ENCODE results near the gene PPM1L.

The PPM1L gene

DNA sequence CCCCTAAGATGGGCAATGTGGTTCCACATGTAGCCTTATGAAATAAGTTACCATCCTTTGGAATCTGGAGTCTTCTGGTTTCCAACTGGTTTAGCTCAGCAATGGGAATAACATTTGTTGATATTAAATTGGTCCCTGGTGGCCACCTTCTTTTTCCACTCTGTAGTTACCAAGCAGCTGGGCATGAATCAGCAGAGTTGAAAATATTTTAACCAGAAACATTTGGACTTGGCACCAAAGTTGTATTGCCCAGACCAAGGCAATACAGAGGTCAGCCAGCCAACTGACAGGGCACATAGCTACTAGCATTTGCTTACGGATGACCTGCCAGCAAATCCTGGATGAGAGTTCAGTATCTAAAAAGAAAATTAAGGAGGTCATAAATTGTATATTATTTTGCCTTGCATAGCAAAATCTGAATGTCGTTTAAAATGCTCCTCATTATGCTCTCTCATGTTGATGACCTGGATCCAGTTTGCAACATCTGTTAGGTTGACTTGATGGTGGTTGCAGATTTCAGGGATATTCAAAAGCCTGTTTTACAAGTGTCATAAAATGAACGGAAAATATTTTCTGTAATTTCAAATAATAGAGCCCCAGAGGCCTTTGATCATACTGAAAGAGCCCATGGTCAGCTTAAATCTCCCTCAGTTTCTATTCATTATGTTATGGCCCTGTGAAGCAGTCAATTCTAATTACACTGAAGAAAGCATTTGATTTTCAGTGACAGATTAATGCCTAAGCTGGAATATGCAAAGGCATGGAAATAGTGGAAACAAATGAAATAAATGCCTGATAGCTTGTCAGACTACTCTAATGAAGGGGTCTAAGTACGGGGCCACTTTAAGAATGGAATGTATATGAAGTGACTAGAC is 54.6 kb downstream of the PPM1L start:
- peak; percentile 52 for DNase-seq

DNA sequence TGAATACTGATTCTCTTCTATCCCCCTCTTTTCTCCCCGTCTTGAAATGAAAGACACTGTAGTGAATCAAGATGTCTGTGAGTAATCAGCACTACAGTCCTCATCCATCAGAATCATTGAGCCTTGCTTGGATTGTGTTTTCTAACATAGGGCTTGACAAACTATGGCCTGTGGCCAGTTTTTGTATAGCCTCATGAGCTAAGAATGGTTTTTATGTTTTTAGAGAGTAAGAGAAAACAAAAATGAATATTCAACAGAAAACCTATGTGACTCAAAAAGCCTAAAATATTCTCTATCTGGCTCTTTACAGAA is 55.2 kb downstream of the PPM1L start:
- DNase-seq, result no peak

DNA sequence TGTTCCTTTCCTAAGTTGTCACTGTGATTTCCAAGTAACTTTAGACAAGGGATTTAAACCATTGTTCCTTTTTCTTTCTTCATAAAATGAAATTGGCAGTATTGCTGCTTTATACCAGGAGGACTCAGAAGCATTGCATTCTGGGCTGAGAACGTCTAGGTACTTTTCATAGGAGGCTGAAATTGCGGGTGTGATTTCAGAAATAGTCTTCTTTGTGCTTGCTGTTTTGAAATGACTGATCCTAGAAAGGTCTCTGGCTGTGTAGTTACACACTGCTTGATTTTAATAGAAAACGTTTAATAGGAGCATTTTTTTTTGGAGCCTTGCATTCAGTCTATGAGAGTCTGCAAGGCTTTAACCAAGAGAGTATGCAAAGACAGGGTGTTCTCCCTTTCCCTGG is 56.3 kb downstream of the PPM1L start:
- DNase-seq, result no peak

DNA sequence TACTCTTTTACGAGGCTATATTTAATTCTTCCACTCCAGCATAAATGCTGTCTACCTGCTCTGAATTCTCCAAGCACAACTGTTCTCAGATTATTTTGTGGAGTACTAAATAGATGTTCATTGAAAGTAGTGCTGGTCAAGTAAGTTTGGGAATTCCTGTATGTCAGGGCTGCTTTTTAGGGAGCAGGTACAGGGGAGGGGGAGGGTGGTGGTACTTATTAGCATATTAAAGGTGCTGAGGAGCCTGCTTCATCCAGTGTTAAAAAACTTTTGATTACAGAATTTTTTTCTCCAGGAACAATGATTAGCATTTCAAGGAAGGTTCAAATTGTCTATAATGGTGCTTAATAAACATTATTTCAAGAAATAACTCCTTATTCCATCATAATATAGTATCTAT is 59.2 kb downstream of the PPM1L start:
- DNase-seq, result no peak

DNA sequence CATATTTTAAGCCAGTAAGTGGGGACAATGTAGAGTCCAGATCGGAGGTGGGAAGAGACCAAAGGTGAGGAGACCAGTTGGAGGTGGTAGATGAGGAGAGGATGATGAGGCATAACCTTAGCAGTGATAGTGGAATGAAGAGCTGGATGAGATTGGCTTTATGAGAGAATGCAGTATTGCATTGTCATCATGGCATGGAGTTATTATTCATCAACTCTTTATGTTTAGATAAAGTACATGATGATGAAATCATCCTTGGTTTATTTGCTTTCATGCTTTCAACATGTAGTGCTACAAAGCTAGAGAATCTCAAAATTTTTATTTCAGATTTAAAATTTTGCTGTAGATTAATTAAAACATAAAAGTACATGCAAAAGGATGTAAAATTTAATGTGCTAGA is 64.0 kb downstream of the PPM1L start:
- DNase-seq, result no peak

DNA sequence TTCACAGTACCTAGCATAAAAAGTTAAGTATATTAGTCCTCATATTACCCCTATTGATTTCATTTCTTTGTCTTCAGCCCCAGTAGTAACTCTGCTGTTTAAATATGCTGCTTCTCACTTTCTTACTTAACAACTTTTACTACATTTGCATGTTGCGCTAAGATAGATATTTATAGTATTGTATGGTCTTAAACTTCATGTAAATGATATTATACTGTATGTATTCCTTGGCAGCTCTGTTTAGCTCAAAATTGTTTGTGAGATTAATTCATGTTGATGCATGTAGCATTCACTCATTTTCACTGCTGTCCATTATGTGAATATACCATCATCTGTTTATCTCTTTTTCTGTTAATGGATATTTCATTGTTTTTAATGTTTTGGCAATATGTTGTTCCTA is 64.4 kb downstream of the PPM1L start:
- no peak for DNase-seq

DNA sequence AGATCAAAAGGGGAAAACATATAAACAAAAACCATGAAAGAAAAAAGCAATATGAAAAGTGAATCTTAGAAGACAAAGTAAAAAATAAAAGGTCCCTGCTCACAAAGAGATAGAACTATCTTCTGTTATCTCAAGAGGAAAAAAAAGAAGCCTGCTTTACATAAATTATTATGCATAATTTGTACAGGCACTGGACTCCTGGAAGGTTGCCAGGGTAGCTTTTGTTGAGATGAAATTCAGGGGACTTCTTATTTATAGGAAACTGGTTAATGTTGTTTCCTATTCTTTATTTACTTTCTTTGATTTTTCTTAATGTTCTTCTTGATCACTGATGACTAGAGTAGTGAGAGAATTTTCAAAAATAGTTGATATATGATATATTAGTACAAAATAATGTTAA is 66.9 kb downstream of the PPM1L start:
- DNase-seq, result no peak

DNA sequence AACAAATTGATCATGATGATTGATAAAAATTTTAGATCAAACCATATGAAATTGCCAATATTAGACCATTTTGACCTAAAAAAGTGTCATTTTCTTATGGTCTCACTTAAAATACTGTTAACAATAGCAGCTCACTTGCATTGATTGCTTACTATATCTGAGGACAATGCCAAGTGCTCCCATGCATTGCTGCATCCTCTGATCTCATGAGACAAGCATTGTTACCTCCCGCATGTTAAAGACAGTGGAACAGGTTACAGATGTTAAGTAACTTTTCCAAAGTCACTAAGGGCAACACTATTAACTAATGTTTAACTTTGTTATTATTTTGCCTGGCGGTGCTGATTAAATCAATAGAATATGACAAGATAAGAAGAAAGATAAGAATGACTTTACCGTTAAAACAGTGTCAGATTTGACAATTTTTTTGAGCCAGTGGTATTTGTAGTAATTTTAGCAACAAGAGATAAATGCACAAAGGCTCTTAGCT is 69.3 kb downstream of the PPM1L start:
- DNase-seq, result no peak

DNA sequence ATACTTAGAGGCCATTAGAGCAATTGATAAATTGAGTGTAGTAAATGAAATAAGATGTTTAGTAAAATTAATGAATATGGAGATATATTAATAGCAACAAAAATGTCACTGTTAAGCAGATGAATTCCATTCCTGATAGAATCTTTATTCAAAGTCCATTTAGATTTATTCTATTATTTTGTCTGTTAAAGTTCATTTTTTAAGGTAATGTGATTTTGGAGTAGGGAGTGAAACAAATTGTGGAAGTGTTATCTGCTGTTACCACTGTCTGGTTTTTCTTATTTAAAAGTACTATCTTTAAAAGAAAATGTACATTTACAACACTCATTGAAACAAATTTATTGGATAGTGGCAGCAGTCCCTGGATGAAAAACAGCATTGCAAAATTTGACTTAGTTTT is 70.4 kb downstream of the PPM1L start:
- DNase-seq, result no peak

DNA sequence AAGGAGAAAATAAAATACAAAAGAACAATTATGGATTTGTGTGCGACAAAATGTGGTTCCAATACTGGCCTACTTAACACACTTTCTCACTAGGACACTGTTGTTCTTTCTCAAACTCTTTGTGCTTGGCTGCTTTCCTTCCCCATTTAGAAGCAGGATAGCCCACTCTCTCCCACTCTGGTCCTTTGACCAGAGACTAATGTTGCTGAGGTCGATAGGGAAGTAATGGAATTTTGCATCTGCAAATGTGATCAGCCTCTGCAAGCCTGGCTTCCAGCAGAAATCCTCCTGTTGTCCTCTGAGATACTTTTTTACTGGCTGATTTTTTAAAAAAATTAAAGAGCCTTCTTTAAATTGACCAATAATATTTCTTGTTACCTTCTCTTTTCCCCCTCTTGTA is 71.0 kb downstream of the PPM1L start:
- no peak for DNase-seq

DNA sequence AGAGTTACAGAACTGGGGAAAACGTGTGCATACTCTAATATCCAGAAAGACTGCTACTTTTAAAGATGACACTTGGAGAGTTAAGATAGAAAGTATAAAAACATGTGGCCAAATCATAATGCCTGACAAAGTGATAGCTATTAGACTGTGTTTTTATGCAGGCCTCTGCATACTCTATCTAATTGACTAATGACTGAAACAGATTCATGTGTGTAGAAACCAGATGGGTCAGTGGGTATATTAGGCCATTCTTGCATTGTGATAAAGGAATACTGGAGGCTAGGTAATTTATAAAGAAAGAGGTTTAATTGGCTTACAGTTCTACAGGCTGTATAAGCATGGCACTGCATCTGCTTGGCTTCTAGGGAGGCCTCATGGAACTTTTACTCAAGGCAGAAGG is 71.5 kb downstream of the PPM1L start:
- no peak for DNase-seq

DNA sequence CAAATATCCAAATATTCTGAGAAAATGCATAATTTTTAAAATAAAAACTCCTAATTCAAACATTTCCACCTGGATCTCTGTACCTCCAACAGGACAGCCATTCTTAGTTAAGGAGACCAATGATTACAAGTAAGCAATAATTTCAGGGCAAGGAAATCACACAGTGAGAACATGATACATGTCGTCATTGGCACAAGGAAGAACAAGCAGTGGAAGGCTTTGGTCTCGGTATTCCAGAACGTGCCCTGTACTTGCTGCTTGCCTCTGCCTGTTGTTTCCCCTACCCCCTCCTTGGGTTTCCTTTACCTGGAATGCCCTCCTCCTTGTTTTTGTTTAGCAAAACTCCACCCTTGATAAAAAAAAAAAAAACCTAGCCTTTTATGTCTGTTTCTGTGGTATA is 72.8 kb downstream of the PPM1L start:
- no peak for DNase-seq

DNA sequence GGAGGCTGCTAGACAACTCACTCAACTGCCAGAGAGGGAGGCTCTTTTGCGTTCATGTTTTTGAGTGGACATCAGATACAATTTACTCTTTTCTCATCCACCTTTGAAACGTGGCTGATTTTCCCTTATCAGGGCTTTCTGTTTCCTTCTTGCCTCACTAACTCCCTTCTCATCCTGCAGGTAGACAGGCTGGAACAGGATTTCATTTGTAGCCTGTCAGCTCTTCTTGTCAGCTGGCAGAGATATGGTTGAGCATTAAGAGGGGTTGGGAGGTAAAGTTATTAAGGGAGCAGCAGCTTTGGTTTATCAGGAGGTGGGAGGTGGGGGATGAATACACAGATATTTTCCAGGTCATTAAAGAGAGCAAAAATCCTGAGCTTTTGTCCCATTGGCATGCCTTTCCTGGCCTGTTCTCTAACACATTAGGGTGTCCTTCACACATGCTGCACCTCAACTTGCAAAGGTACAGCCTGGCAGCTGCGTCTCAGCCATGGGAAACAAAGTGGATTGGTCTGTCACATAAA is 73.5 kb downstream of the PPM1L start:
- no peak for DNase-seq

DNA sequence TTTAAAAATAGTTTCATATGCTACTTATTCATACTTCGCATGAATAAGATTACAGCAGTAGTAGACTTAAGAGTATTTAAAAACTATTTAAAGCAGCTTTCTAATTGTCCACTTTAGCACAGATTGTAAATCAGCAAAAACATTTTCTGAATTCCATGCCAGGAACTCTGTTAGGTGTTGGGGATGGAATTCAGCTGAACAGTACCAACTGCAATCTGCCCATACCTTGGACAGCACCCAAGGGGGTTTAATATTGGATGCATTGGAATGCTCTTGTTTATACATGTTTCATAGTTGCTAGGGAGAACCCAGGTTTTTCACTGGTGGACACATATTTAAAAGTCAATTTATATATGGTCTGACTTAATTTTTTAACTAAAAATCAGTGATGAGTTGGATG is 74.8 kb downstream of the PPM1L start:
- DNase-seq, result no peak

DNA sequence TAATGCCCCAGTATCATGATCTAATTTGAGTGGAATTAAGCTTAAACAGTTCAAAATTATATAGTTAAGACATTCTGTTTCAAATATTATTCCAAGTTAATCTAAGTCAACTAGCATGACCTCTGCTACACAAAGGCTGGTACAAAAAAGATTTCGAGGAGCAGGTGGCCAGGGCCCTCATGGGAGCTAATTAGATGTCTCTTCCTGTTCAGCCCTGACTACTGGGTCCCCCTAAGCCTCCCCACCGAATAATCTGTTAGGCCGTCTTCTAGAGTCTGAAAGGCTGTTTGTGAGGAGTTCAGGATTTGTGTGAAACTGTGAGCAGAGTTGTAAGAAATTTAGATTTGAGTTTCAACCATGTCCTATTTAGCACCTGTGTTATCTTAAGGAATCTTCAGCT is 75.4 kb downstream of the PPM1L start:
- DNase-seq, result no peak

DNA sequence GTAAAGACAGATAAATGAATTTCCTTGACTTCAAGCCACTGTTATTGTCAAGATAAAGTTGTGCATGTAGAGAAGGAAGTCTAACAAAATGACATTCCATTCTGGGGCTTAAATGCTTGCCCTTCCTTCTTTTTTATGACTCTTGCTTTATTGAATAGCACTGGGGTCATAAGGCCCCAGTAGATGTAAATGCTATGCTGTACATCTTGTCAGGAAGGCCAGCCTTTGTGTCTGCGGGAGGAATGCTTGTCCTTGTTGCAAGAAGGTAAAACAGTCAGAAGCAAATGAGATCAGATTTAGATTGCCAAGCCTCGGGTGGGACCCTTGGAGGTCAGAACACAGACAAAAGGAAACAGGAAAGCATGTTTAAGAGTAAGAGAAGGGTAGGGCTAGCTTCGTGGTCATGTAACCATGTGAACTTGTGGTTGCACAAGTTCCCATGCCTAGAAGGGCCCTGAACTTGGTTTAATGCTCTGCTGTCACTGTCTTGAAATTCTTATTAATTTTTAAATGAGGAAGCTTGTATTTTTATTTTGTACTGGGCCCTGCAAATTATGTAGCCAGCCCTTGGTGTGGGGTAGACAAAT is 81.5 kb downstream of the PPM1L start:
- no peak for DNase-seq

DNA sequence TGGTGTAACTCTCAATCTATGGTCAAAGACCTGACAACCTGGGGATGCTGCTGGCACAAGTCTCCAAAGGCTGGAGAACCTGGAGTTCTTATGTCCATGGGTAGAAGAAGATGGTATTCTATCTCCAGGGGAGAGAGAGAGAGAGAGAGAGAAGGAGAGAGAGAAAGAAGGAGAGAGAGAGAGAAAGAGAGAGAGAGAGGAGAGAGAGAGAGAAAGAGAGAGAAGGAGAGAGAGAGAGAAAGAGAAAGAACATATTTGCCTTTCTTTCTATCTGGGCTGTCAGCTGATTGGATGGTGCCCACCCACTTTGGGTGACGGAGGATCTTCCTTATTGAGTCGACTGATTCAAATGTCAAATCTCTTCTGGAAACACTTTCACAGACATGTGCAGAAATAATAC is 84.6 kb downstream of the PPM1L start:
- no peak for DNase-seq

DNA sequence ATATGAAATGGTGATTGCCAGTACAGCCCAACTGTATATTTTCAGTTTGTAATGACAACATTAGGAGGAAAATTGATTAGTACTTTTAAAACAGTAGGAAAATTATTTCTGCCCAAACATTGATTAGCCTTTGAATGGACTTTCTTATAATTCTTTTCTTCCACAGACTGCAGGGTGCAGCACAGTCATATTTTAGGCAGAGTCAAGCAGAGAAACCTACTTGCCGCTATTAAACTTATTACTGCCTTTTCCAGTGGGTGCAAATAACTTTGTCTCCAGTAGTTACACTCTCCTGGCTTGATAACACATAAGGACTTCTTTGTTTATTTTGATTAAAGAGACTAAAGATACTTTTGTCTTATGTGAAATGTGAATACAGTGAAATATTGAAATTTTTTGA is 85.4 kb downstream of the PPM1L start:
- no peak for DNase-seq

DNA sequence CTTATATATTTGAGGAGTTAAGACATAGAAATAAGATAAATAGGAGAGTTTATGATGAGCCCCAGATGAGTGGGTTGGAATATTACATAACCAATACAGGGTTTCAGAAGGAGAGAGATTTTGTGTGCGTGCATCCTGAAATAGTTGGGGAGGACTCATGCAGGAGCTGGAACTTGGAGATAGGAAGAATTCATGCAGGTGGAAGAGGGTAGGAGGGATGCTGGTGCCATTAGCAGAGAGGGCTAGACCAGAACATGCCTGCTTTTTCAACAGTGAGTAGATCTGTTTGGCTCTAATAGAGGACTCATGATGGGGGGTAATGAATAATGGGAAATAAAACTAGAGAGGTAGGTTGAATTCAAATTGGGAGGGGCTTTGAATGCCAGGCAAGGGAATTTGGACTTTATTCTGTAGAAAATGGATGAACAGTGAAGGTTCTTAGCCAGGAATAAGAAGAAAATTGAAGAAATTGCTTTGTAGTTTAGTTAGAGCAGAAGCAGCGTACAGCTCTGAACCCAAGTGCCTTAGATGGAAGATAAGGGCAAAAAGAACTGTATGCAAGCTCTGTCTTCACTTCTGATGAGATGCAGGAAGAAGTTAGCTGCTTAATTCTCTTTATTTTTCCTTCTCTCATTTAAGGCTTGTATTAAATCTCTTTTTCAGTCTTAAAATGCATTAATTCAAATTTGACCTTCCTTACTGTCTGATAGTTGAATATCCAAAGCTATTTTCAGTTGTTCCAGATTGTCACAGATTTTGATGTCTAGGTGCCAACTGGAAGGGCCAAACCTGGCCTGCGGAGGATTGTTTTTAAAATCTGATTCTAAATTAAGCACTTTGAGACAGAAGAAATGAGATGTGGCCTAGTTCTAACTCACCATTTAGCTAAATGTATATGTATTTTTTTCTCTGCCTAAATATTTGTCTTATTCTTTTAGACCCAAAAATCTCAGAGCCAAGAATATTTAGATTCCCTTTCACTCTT is 86.3 kb downstream of the PPM1L start:
- no peak for DNase-seq

DNA sequence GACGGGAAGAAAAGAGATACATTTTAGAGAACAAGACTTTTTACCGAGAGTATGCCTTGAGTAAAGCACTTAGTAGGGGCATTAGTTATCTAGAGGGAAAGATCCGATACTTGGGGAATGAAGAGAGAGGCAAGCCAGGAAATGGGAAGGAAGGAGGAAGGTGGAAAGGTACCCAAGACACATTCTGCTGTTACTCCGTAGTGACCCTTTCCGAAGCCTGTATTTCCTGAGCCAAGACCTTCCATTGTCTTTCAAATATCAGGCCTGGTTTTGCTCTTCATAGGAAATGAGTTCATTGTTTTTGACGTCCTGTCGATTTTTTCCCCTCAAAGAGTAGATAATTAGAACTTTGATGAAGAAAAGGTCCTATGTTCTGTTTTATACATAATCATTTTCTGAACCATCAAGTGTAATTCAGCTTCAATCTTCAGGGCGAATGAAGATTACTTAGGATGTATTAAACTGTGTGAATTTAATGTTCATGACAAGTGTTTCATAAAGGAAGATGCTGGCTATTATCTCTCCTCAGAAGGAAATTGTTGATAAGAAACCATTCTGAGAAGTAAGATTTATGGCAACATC is 95.7 kb downstream of the PPM1L start:
- no peak for DNase-seq

DNA sequence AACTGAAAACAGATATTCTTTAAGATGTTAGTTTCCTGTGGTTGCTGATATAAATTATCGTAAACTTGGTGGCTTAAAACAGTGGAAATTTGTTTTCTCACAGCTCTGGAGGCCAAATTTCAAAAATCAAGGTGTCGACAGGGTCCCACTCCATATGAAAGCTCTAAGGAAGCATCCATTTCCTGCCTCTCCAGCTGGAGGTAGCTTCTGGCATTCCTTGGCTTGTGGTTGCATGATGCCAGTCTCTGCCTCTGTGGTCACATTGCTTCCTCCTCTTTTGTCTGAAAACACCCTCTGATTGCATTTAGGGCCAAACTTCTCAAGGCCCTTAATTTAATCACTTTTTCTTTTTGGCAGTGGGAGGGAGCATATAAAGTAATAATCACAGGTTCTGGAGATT is 96.8 kb downstream of the PPM1L start:
- no peak for DNase-seq

DNA sequence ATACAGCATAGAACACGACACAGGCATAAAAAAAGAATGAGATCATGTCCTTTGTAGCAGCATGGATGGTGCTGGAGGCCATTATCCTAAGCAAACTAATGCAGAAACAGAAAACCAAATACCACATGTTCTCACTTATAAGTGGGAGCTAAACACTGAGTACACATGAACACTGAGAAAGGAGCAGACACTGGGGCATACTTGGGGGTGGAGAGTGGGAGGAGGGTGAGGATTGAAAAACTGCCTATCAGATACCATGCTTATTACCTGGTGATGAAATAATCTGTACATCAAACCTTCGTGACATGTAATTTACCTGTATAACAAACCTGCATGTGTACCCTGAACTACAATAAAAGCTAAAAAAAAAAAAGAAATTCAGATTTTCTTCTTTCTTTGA is 100.4 kb downstream of the PPM1L start:
- DNase-seq, result no peak

All from femur (tissue), 1 donor.